ENCODE results near the gene SREBF2. TPM values are rescaled to one million over a fixed set of nuclear protein-coding genes. Genes with fewer than 3 reads are reported as not detected.
"Not testable (repeated sequence)": the region's sequence is repeated elsewhere in the genome, so short reads cannot be mapped to it uniquely, and the experiment has no call there.

Gene SREBF2
- total RNA-seq, 1 donor from 2014 or later, result 100 TPM

DNA sequence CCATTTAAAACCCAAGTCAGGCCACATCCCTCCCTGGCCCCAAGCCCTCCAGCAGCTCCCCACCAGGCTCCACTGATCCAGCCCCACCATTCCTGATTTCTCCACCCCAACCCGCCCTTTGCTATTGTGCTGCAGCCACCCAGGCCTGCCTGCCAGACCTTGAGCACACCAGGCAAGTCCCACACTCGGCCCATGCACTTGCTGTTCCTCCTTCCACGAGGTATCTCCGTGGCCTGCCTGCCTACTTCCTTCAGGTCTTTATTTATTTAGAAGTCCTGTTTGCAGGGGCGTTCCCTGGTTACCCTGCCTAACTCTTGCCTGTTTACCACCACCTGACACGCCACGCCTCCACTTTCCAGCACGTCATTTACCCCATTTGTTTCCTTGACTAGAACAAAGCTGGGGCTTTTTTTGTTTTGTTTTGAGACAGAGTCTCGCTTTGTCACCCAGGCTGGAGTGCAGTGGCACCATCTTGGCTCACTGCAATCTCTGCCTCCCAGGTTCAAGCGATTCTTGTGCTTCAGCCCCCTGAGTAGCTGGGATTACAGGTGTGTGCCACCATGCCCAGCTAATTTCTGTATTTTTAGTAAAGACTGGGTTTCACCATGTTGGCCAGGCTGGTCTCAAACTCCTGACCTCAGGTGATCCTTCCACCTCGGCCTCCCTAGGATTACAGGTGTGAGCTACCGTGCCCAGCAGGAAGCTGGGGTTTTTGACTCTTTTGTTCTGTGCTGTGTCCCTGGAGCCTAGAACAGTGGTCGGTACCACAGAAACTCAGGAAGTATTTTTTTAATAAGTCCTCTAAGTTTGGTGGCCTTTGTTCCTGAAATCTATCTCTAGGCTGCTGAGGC lies 107.3 kb downstream of the SREBF2 start:
- no peak for DNase-seq (ENCODE audit: extremely low read depth, low read depth, low spot score)

DNA sequence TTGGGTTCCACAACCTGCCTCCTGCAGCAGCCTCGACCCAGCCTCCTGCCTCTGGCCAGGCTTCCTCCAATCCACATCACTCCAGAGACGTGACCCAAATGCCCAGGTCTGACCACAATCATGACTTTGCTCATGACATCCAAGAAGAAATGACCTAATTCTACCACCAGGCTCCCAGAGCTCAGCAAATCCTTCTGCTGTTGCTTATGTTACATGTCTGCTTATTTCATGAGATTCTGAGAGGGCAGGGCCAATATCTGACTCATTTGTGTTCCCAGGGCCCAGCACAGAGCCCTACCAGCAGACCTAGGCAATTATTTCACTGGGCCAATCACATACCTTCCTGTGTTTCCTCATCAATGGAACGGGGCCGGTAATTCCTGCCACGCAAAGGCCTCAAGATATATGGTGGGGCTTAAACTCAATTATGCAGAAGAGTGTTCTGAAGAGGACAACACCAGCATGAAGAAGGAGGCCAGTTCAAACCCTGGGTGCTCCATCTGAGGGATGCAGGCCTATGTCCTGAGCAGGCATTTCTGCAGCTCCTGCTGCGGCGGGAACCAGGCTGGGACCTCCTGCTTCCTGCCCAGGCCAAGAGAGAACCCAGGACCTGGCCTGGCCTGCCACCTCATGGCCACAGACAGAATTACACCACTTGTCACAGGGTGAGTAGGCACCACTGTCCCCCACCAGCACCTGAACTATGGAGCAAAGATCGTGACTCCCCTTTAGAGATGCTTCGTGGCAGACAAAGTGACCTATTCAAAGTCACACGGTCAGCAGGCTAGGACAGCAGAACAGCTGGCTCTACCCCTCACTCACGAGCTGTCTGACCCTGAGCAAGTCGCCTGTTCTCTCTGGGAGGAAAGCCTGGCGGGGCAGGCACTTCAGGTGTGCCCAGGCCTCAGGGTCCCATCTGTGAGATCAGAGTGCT lies 108.2 kb downstream of the SREBF2 start:
- DNase-seq (ENCODE audit: extremely low read depth, low read depth, low spot score), result no peak

DNA sequence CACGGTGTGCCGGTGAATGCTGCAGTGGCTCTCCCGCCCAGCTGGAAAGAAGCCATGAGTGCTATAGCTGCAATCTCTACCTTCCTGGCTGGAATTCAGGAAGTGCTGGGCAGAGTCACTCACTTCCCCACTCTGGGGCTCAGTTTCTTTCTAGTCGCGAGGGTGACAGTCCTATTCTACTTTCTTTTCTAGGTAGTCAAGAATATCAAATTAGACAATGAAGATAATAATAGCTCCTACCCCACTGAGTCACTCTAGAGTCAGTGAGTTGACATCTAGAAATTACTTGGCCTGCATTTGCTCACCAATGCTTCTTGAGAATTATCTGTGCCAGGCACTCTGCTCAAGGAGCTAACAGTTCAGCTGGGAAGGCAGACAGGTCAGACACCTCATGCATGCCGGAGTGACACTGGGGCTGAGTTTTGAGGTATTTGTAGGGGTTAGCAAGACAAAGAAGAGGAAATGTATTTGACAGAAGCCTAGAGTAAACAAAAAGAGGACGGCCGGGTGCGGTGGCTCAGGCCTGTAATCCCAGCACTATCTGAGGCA lies 110.8 kb downstream of the SREBF2 start:
- no peak for DNase-seq (ENCODE audit: extremely low read depth, low read depth, low spot score)

DNA sequence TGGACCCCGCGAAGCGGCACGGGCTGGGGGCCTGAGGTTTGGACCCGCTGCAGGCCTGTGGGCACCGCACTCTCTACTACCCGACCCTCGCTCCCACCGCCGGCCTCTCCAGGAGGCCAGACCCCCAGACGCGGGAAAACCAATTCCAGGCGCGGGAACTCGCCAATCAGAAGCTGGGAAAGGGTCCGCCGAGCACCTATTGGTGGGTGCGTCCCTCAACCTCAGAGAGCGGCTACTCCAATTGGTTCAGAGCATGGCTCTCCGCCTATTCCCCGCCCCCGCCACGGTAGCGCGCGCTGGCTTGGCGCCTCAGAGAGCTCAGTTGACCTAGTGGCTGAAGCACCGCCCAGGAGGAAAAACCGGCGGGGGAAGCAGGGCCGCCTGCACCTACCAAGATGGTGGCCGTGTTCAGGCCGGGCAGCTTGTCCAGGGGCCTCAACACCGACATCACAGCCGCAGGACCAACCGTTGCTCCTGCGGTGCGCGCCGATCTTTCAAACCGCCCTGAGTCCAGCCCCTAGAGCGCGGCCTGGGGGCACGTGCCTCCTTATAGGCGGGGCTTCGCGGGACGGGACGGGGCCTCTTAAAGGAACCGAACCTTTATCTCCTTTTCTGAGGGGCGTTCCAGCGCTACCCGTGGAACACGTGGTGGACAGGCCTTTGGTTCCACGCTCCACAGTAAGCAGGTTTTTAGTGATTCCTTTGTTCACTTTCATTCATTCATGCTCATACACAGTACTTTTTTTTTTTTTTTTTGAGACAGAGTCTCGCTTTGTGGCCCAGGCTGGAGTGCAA lies 113.9 kb downstream of the SREBF2 start, which contains the start of gene CENPM:
Gene CENPM (minus strand): TSS at position 524 of the 795 bp plus-strand sequence. CDS start 76 bp downstream, at position 448.
- no peak for DNase-seq (ENCODE audit: extremely low read depth, low read depth, low spot score)

DNA sequence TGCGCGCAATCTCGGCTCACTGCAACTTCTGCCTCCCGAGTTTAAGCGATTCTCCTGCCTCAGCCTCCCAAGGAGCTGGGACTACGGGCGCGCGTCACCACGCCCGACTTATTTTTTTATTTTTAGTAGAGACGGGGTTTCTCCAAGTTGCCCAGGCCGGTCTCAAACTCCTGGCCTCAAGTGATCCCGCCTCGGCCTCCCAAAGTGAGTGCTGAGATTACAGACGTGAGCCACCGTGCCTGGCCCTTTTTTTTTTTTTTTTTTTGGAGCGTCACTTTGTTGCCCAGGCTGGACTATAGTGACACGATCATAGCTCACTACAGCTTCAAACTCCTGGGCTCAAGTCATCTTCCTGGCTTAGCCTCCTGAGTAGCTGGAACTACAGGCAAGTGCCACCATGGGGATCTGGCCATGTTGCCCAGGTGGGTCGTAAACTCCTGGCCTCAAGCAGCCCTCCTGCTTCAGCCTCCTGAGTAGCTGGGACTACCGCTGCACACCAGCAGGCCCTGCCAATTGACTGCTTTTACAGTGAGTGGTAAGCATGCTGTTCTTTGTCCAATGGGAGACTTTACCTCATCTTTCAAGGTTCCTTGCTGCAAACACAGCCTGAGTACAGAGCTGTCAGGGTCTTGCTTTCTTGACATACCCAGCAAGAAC lies 114.6 kb downstream of the SREBF2 start:
- DNase-seq (ENCODE audit: extremely low read depth, low read depth, low spot score), result no peak

DNA sequence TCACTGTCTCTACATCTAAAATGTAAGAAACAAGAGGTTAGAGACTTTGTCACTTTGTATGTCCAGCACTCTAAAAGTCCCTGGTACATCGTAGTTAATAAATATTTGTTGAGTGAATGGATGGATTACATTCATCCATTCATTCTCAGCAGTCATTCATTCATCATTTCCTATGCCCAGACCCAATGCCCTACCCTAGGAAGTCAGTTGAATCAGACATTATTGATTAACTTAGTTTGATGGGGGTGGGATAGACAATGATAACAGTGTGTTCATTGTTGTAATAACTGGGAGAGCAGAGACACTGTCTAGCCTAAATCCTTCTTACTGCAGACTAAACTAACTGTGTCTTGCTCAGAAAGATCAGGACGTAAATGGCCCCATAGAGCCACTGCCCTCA lies 115.2 kb downstream of the SREBF2 start:
- DNase-seq (ENCODE audit: extremely low read depth, low read depth, low spot score), result no peak

DNA sequence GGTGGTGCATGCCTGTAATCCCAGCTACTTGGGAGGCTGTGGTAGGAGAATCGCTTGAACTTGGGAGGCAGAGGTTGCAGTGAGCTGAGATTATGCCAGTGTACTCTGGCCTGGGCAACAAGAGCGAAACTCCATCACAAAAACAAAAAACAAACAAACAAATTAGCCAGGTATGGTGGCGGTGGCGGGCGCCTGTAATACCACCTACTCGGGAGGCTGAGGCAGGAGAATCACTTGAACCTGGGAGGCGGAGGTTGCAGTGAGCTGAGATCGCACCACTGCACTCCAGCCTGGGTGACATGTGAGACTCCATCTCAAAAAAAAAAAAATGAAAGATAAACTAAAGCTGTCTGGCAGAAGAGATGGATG lies 116.0 kb downstream of the SREBF2 start:
- DNase-seq (ENCODE audit: extremely low read depth, low read depth, low spot score), result not testable (repeated sequence)

DNA sequence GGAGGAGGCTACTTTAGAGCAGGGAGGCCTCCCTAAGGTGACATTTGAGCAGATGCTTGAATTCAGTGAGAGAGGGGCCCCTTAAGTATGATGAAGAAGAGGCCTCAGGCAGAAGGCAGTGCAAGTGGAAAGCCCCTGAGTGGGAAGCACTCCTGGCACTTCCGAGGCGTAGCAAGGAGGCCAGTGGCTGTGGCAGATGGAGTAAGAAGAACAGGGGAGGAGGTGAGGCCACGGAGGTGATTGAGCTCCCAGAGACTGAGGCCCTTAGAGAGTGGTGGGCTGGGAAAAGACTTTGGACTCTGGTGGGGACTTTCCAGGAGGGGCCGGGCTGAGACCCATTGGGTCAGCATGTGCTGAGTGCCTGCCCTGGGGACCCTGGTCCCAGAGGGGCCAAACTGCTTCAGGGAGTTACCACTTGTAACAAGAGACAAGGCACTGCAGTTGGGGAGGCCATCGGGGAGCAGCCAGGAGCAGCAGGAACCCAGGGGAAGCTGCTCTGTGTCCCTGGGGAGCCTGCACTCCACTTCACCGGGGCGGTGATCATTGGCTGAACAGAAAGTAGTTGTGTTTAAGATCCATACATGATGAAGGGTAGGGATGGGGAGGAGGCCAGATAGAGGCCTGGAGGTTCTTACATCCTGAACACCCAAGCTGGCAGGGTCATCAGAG lies 116.5 kb downstream of the SREBF2 start:
- no peak for DNase-seq (ENCODE audit: extremely low read depth, low read depth, low spot score)

DNA sequence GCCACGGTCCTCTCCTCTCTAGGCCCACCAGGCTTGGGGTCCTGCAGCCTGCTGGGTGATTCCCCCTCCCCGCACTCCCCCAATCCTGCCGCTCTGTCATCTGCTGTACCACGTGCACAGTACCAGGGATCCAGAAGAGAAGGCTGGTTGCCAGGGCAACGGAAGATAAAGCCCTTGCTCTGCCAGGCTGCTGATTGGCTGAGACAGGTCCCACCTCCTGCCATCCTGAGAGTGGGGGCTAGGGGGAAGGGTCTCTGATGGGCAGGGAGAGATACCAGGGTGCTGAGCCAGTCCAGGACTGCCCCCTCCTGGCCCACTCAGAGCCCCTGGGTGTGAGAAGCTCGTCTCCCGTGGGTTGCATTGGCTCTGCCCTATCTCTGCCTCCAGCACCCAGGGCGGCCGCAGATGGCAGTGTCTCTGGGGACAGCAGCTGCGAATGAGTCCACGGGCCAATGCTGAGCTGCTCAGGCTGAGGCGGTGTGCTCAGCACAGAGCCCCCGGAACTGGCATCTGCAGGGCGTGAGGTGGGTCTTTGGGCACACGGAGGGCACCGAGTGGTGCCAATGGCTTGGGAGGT lies 119.1 kb downstream of the SREBF2 start, which contains the start of gene SMIM45:
Gene SMIM45 (plus strand): TSS at position 253 of the 577 bp plus-strand sequence.
- DNase-seq (ENCODE audit: extremely low read depth, low read depth, low spot score), result no peak

DNA sequence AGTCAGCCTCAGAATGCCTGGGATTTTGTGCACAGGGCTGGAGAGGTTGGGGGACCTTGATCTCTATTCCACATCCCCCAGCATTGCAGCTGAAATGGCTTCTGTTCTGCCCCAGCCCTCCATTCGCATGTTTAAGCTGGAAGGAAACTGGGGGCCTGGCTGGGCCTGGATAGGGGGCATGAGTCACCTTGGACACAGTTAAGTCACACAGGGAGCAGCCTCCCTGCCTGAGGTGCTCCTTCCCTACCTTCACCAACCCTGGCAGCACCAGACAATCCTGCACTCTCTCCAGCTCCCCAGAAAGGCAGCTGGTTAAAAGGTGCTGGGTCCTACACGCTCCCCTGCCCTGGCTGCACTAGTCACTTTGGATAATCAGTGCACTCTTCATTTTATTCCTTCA lies 119.8 kb downstream of the SREBF2 start:
- no peak for DNase-seq (ENCODE audit: extremely low read depth, low read depth, low spot score)

Other genes with a start within 250 kb of the SREBF2 start
- 17.7 and 18.9 TPM in 2 replicates for gene PMM1, start 243.3 kb upstream of the SREBF2 start, total RNA-seq
- gene DESI1, start 212.1 kb upstream of the SREBF2 start, total RNA-seq, result 59.6 and 77.9 TPM in 2 replicates
- 251 and 256 TPM in 2 replicates for gene XRCC6, start 211.8 kb upstream of the SREBF2 start, total RNA-seq
- 122 and 123 TPM in 2 replicates for gene SNU13, start 144.2 kb upstream of the SREBF2 start, total RNA-seq
- gene MEI1, start 133.6 kb upstream of the SREBF2 start, total RNA-seq, result 0.34 and 0.64 TPM in 2 replicates
- 4.6 and 5.2 TPM in 2 replicates for gene CCDC134, start 32.4 kb upstream of the SREBF2 start, total RNA-seq
- not detected in 2 replicates for gene SHISA8, start 82.0 kb downstream of the SREBF2 start, total RNA-seq
- not detected in 2 replicates for gene TNFRSF13C, start 93.7 kb downstream of the SREBF2 start, total RNA-seq
- gene CENPM, start 114.0 kb downstream of the SREBF2 start, total RNA-seq, result 10.2 and 10.4 TPM in 2 replicates
- 0.12 TPM in 1 of 2 replicates, not detected in the other for gene SEPTIN3, start 136.3 kb downstream of the SREBF2 start, total RNA-seq
- gene WBP2NL, start 165.7 kb downstream of the SREBF2 start, total RNA-seq, result 0.41 and 0.97 TPM in 2 replicates
- 33.4 and 41.9 TPM in 2 replicates for gene NAGA, start 237.7 kb downstream of the SREBF2 start, total RNA-seq
- 17.3 and 18.9 TPM in 2 replicates for gene PHETA2, start 241.1 kb downstream of the SREBF2 start, total RNA-seq
- 5.8 and 7.6 TPM in 2 replicates for gene SMDT1, start 246.6 kb downstream of the SREBF2 start, total RNA-seq